Measurements from ENCODE around the gene MRPL27.
A peak's percentile ranks its signal among the peaks of the same experiment; 100 is the strongest.

Gene MRPL27

DNA sequence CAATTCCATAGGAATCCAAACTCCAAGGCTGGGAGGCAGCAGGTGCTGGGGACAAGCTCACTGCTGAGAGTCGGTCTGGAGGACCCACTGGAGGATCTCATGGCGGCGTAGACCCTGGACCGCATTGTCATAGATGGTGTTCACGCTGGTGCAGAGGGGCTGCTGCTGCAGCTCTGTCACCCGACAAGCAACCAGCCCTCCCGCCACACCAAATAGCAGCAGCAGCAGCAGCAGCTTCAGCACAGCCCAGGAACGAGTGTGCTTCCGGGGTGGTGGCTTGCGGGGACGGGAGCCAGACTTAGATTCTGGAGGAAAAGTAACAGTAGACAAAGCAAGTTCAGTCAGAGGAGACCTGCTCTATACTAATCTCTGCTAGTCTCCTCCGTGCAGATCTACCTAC, 9.9 kb upstream of the MRPL27 start:
- no peak for DNase-seq (ENCODE audit: low read depth)

DNA sequence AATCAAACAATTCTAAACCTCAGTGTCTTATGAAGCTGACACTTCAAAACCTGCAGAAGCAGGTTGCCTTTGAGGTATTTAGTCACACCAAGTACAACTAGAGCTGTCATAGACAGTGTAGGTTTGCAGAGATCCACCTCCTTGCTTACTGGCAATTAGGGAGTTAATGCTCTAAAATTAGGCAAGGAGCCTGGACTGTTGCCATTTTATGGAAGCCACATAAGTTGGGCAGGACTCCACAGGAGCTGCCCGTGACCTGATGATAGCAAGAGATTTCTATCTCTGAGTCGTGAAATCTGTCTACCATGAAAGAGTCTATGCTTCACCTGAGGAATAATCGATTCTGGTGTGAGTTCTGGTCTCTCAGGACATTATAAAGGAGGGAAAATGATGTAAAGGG, 8.9 kb upstream of the MRPL27 start:
- no peak for DNase-seq (ENCODE audit: low read depth)

DNA sequence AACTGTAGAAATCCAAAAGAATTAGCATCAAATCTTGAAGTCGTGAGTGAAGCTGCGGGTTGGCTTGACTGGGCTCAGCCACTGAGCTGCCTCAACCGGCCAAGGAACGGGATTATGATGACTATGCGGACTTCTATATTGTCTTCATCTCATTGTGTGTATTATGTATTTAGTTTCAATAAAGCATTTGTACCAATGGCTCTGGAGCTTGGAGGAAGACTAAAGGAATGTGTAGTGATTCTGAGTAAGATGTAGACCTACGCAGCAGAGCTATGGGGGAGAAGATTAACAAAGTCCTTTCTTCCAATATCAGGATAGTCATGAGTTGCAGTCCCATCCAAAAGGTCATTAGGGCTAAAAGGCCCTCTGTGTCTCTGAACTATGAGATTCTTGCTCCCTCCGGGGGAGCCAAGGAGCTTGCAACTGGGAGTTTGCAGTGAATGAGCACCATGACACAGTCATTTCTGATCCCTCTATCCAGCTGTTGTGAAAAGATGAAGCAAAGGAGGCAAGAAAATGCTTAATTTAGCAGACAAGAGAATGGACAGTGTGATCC, 8.4 kb upstream of the MRPL27 start:
- no peak for DNase-seq (ENCODE audit: low read depth)

GRCh38 chr17:50380369-50381259, 7.6 kb upstream of the MRPL27 start:
- DNase-seq (ENCODE audit: low read depth): no peak

DNA sequence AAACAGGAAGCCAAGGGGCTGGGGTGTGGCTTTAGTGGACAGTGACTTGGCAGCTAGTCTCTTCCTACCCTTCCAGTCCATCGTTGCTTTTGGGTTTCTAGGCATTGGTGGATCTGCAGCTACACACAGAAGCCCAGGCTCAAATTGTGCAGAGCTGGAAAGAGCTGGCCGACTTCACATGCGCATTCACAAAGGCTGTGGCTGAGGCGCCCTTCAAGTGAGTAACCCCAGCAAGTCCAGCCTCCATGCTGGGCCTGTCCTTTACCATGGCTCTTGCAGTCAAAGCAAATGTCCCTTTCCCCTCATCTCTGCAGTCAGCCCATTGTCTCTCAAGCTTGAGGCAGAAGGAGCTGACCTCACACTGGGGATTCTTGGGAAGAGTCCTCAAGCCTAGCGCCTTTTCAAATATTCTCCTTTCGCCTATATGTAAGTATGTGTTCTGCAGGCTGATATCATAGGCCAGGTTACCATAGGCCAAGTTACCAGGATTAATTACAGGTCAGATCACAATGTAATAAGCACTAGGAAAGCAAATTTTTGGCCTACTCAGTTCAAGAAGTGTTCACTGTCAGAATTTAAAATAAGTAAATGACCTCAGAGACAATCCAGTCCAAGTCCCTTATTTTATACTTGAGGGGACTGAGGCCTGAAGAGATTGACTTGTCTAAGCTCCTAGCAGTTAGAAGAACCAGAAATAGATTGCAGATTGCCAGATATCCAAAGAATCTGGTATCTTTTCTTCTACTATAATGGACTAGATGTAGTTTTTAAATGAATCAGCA, 6.6 kb upstream of the MRPL27 start:
- no peak for DNase-seq (ENCODE audit: low read depth)

GRCh38 chr17:50375858-50376538, 3.0 kb upstream of the MRPL27 start:
- DNase-seq (ENCODE audit: low read depth): no peak

GRCh38 chr17:50373705-50374104, 721 bp upstream of the MRPL27 start:
- no peak for DNase-seq (ENCODE audit: low read depth)

DNA sequence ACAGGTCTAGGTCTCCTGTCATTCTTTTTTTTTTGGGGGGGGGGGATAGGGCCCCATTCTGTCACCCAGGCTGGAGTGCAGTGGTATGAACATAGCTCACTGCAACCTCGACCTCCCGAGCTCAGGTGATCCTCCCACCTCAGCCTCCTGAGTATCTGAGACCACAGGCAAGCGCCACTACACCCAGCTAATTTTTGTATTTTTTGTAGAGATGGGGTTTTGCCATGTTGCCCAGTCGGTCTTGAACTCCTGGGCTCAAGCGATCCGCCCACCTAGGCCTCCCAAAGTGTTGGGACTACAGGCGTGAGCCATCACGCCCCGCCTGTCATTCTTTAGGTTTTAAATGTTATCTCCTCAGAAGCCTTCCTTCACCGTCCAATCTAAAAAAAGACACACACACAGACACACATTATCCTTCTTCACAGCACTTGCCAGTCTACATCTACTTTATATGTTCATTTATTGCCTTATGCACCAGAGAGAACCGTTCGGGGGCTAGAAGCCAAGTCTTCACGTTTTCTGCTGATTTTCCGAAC, 694 bp downstream of the MRPL27 start:
- DNase-seq (ENCODE audit: low read depth): no peak

GRCh38 chr17:50371526-50371925, 1.5 kb downstream of the MRPL27 start:
- no peak for DNase-seq (ENCODE audit: low read depth)

GRCh38 chr17:50370052-50370451, 2.9 kb downstream of the MRPL27 start:
- DNase-seq (ENCODE audit: low read depth): no peak

GRCh38 chr17:50367401-50367800, 5.6 kb downstream of the MRPL27 start:
- no peak for DNase-seq (ENCODE audit: low read depth)

- no peak for DNase-seq (ENCODE audit: low read depth)
Observed at GRCh38 chr17:50365649-50366393, 7.2 kb downstream of the MRPL27 start.

DNA sequence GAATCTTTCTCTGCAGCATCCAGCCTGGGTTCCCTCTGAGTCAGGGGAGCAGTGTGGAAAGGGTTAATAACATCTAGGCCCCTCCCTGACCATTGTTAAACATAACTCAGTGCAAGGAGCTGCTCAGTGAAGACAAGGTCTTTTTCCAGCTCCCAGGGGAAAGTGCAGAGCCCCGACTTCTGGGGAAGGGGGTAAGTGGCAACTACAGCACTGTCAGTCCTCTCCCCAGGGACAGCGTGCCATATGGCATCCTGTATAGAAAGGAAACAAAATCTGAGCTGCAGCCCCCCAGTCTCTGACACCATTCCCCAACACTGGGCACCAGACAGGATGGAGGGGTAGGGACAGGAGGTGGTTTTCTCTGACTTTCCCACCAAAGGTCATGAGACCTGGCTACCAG, 7.8 kb downstream of the MRPL27 start:
- DNase-seq (ENCODE audit: low read depth): no peak

DNA sequence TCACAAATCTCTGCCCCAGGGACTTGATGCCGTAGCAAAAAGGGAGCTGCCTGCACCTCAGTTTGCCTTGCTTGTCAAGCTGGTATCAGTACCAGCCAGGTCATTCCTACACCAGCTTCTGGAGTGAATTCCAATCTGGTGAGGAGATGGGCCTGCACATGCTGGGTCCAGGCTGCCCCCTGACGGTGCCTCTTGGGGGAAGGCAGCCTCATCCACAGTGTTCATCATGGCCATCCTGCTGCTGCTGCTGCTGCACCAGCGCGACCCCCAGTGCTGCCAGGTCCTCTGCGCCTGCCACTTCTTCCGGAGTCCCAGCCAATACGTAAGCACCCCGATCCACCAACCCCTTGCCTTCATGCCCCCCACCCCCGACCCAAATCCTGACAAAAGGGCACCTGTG, 8.3 kb downstream of the MRPL27 start:
- no peak for DNase-seq (ENCODE audit: low read depth)

GRCh38 chr17:50364061-50364458, 8.9 kb downstream of the MRPL27 start:
- DNase-seq (ENCODE audit: low read depth): no peak

- DNase-seq (ENCODE audit: low read depth): no peak
Observed at GRCh38 chr17:50363217-50364060, 9.5 kb downstream of the MRPL27 start.

- no peak for DNase-seq (ENCODE audit: low read depth)
Observed at GRCh38 chr17:50362661-50363060, 10.3 kb downstream of the MRPL27 start.

DNA sequence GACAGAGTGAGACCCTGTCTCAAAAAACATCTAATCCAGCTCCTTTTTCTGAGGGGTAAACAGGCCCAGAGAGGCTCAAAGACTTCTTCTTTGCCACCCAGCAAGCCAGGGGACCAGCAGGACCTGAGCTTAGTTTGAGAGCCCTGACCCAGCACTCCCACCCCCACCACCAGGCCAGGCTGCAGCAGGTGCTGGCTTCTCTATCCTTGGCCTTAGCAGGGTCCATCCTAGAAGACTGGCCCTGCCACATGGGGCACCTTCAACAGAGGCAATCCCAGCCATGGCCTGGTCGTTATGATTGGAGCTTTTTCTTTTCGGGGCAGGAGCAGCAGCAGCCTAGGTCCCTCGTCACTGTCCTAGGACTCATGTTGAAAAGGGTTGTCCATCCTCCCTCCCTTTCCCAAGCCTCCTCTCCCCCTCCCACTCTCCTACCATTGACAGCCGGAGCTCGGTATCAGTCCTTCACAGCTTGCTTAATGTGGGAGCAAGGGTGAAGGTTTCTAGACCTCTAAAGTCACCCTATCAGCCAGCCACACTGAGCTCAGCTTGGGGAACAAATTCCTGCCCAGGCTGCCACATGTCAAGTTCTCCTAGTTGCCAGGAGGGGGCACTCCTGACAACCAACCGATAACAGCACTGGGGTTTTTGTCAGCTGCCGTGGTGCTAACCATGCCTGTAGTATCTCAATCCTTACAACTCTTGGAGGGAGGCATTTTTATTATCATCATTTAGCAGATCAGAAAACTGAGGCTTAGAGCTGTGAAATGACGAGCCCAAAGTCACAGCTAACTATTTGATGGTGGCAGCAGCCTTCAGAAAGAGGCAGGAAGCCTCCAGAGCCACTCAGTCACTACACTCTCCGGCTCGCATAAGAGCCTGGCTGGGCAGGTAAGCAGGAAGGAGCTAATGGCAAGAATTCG, 11.2 kb downstream of the MRPL27 start:
- peak; percentile 33 for DNase-seq (ENCODE audit: low read depth)

GRCh38 chr17:50360486-50361115, 12.4 kb downstream of the MRPL27 start:
- DNase-seq (ENCODE audit: low read depth): no peak
